IPS-NIHi7 (cell line): ENCODE results near the gene DRG2.

Source experiments
- DNase-seq: peaks from one replicate; pipeline ENCODE4 v3.0.0; 2012; ENCODE audit warnings: mixed read lengths; ENCODE audit errors: extremely low spot score

Gene DRG2

DNA sequence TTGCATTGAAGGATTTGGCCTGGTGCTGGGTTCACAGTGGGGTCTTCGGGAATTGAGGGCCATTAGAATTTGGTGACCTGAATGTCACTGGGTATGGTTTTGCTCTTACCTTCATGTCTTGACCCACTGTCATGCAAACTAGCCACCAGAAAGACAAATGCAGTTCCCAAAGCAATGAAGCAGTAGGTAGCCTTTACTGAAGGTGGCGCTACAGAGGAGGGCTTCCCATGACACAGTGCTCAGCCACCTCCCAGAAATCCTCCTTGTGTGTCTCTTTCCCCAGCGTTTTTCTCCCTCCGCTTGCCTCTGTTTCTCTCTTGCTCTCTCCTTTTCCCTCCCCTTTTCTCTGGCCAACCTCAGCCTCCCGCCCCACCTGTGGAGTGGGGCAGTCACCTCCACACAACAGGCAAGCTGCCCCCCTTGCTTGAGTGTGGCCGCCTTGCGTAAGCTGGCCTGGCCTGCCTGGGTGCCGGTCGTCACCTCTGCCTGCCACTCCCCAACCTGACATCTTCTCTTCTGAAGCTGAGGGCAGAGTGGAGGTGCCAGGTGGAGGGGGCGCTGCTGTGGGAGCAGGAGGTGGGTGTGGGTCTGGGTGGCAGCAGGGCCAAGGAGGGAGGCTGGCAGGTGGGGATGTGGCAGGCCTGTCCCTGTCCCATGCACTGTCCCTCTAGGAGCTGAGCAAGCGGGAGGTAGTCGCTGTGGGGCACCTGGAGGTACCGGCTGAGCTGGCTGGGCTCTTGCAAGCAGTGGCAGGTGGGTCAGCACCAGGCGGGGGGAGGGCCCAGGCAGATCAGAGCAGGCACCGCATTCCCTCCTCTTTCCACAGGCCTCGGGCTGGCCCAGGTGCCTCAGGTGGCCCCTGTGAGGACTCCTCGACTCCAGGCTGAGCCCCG is 55.5 kb downstream of the DRG2 start:
- DNase-seq: peak; percentile 80

GRCh38 chr17:18144261-18144660 is 56.5 kb downstream of the DRG2 start:
- no peak for DNase-seq

DNA sequence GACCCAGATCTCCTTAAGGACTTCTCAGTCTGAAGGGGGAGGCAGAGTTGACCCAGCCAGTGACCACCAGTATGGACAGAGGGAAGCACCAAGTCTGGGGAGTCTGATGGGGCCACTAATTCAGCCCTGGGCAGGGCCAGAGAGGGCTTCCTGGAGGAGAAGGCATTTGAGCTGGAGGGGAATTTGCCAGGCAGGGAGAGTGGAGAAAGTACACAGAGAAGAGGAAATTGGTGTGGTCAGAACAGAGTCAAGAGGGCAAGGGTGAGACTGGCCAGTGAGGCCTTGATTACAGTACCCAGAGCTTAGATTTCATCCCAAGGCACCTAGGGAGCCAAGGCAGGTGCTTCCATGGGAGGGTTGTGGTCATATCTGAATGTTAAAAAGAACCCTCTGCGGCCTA is 57.1 kb downstream of the DRG2 start:
- no peak for DNase-seq

- DNase-seq: no peak
These were observed 58.1 kb downstream of the DRG2 start for GRCh38 chr17:18145811-18146210.

DNA sequence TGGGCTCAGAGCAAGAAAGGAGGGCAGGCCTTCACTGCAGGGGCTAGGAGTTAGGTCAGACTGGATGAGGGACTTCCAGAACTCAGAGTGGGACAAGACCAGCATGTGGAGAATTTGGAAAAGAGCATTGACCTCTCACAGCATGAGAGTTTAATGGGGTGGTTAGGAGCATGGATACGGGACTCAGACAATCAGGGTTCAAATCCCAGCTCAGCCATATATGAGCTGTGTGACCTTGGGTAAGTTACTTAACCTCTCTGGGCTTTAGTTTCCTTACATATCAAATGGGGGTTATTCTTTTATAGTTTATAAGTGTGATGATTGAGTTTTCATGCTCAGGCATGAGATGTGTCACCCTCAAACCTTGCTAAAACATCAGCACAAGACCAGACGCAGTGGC is 58.5 kb downstream of the DRG2 start:
- DNase-seq: no peak

DNA sequence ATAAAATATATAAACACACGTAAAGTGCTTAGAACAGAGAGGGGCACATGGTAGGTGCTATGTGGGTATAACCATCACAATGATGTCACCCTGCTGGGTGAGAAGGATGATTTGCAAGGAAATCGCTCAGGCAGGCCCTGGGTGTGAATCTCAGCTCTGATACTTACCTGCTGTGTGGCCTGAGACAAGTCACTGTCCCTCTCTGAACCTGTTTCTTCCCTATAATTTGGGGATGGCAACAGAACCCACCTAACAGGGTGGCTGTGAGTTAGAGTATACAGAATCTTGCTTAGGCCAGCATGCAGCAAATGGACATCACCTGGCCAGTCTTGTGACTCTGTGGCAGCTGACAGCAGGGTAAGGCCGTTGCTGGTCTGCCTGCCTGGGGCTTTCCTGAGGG is 59.2 kb downstream of the DRG2 start:
- DNase-seq: no peak

- DNase-seq: no peak
These were observed 60.8 kb downstream of the DRG2 start for GRCh38 chr17:18148586-18148985.

GRCh38 chr17:18151290-18151689 is 63.5 kb downstream of the DRG2 start:
- DNase-seq: no peak

DNA sequence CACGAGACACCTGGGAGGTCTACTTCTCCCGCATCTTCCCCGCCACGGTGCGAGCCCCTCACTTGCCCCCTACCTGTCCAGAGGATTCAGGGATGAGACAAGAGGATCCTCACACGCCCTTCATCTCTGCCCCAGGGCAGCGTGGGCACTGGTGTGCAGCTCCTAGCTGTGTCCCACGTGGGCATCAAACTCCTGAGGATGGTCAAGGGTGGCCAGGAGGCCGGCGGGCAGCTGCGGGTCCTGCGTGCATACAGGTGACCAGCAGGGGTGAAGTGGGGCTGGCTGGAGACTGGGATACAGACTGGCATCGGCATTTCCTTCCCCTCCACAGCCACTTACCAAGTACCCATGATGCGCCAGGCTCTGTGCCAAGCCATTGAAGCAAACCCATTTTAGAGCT is 67.4 kb downstream of the DRG2 start:
- DNase-seq: no peak

DNA sequence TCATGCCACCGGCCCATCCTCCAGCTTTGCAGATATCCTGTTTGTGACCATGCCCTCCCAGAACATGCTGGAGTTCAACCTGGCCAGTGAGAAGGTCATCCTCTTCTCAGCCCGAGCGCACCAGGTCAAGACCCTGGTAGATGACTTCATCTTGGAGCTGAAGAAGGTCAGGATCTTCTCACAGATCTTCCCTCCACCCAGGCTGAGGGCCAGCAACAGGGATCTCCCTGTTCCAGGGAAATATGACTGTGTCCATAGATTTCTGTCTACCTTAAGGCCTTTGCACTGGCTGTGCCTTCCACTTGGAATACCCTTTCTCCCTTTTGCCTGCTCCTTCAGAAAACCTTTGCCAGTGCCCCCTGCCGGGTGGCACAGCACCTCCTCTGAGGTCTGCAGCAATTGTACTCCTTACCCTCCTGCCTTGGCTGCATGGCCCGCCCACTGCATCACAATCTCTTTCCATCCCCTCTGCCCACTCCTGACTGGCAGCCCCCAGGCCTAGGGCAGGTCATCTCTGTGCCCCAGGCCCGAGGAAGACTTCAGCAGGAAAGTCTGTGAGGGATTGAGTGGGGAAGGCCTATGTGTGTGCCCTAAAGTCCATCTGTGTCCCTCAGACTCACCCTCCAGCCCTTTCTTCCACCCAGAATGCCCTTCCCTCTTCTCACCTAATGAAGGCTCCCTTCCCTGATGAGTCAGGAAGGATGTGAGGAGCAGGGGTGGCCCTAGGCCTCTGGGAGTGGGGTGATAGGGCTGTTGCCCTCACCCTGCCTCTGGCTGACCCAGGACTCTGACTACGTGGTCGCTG is 68.6 kb downstream of the DRG2 start:
- no peak for DNase-seq

GRCh38 chr17:18156976-18157280 is 69.2 kb downstream of the DRG2 start:
- no peak for DNase-seq
